H1 (cell line): ENCODE data around the gene ZDHHC19. TPM values are rescaled to one million over a fixed set of nuclear protein-coding genes. Genes with fewer than 3 reads are reported as not detected.

Experiments
- CTCF ChIA-PET: fragments of 300-600 bp; sonication (Branson Sonifier 250); formaldehyde crosslinking; loops from one replicate; lab custom pipeline; 2021; ENCODE audit not compliant: partially characterized antibody; lab: Charles Lee
- POLR2A ChIA-PET: fragments of 300-600 bp; sonication (Branson Sonifier 250); formaldehyde crosslinking; loops from one replicate; lab custom pipeline; 2021; ENCODE audit warnings: inconsistent platforms; ENCODE audit not compliant: partially characterized antibody; lab: Charles Lee
- DNase-seq, 2 experiments: peaks; one replicate each; pipeline versions ENCODE4 v3.0.0 to v3.0.0-alpha.2; 2010 to 2022; ENCODE audit warnings: low spot score in 2 of 2, low read depth in 1 of 2, mixed read lengths in 1 of 2
- FAIRE-seq: peaks from 2 replicates; lab custom pipeline; 2011; peaks lifted over from hg19 to GRCh38; lab: Jason Lieb, UNC
- H2AFZ ChIP-seq: 2 replicates; pipeline ENCODE4 v1.8.1; 2012; ENCODE audit warnings: low read length, inconsistent platforms
- H2AK5ac ChIP-seq: 2 replicates; pipeline ENCODE4 v1.6.1; 2013; ENCODE audit warnings: low read depth, low read length
- H2BK120ac ChIP-seq: replicated peaks from 2 replicates; pipeline ENCODE3; 2013; ENCODE audit warnings: low read depth, low read length, inconsistent platforms
- H2BK12ac ChIP-seq: 2 replicates; pipeline ENCODE4 v1.6.1; 2013; ENCODE audit warnings: low read depth, low read length
- H2BK15ac ChIP-seq: 2 replicates; pipeline ENCODE4 v1.6.1; 2013; ENCODE audit warnings: low read length
- H2BK20ac ChIP-seq: 2 replicates; pipeline ENCODE4 v1.6.1; 2013; ENCODE audit warnings: low read length
- H2BK5ac ChIP-seq: 2 replicates; pipeline ENCODE4 v1.6.1; 2013; ENCODE audit warnings: low read depth, low read length
- H3K14ac ChIP-seq: 2 replicates; pipeline ENCODE4 v1.6.1; 2013; ENCODE audit warnings: inconsistent platforms; ENCODE audit not compliant: insufficient read length
- H3K18ac ChIP-seq: 2 replicates; pipeline ENCODE4 v1.6.1; 2013; ENCODE audit warnings: low read length; ENCODE audit errors: extremely low read depth
- H3K23ac ChIP-seq: 2 replicates; pipeline ENCODE4 v1.6.1; 2013; ENCODE audit warnings: inconsistent platforms; ENCODE audit not compliant: insufficient read length
- H3K23me2 ChIP-seq: 2 replicates; pipeline ENCODE4 v1.6.1; 2013; ENCODE audit warnings: low read depth, low read length
- H3K27ac ChIP-seq: 2 replicates; pipeline ENCODE4 v1.6.1; 2011; ENCODE audit warnings: low read depth, low read length, inconsistent platforms
- H3K27me3 ChIP-seq, 4 experiments: replicated peaks in 1 of 4; 1 replicate in 1 of 4; 2 replicates in 3 of 4; pipeline versions ENCODE4 v1.6.1 to v1.8.1; 2011 to 2013; ENCODE audit warnings: low read length in 3 of 4, mild to moderate bottlenecking in 3 of 4, inconsistent platforms in 2 of 4, mixed read lengths in 2 of 4, moderate library complexity in 1 of 4; ENCODE audit not compliant: control insufficient read depth in 3 of 4, insufficient read depth in 3 of 4; ENCODE audit errors: extremely low read depth in 1 of 4
- H3K36me3 ChIP-seq, 4 experiments: 2 replicates each; pipeline versions ENCODE4 v1.6.1 to v1.8.1; 2011 to 2013; ENCODE audit warnings: mild to moderate bottlenecking in 4 of 4, low read length in 3 of 4, moderate library complexity in 2 of 4, control low read depth in 1 of 4, inconsistent platforms in 1 of 4; ENCODE audit not compliant: insufficient read depth in 4 of 4, control insufficient read depth in 2 of 4
- H3K4ac ChIP-seq: replicated peaks from 2 replicates; pipeline ENCODE3; 2013; ENCODE audit warnings: low read length, low read depth, mixed read lengths, inconsistent platforms; ENCODE audit not compliant: insufficient read length
- H3K4me1 ChIP-seq, 4 experiments: replicated peaks in 1 of 4; 1 replicate in 1 of 4; 2 replicates in 3 of 4; pipeline versions ENCODE4 v1.6.1 to v1.8.1; 2011 to 2013; ENCODE audit warnings: low read length in 3 of 4, inconsistent platforms in 2 of 4, mixed read lengths in 1 of 4; ENCODE audit not compliant: insufficient read depth in 4 of 4, control insufficient read depth in 3 of 4
- H3K4me2 ChIP-seq, 2 experiments: 2 replicates each; pipeline versions ENCODE4 v1.6.1 to v1.8.1; 2011 to 2013; ENCODE audit warnings: low read depth in 2 of 2, low read length in 2 of 2, control low read depth in 1 of 2, inconsistent platforms in 1 of 2, mild to moderate bottlenecking in 1 of 2; ENCODE audit not compliant: insufficient read depth in 1 of 2
- H3K4me3 ChIP-seq, 4 experiments: fragments of 200-600, 300-600 bp in 1 of 4; sonication (generic), shearing (Covaris generic), sonication (Bioruptor Twin) in 1 of 4; 2 replicates each; pipeline versions ENCODE4 v1.5.1 to v1.8.1; 2011 to 2016; ENCODE audit warnings: low read length in 4 of 4, low read depth in 3 of 4, control low read depth in 2 of 4, inconsistent platforms in 2 of 4, mild to moderate bottlenecking in 2 of 4, mixed read lengths in 1 of 4, moderate library complexity in 1 of 4; ENCODE audit not compliant: insufficient read depth in 2 of 4; ENCODE audit errors: extremely low read depth in 1 of 4
- H3K56ac ChIP-seq: replicated peaks from 2 replicates; pipeline ENCODE3; 2013; ENCODE audit warnings: low read depth, mild to moderate bottlenecking, mixed read lengths, low read length, inconsistent platforms; ENCODE audit not compliant: insufficient read length
- H3K79me1 ChIP-seq: 2 replicates; pipeline ENCODE4 v1.6.1; 2013; ENCODE audit warnings: low read depth, low read length, control low read depth
- H3K79me2 ChIP-seq, 2 experiments: 2 replicates each; pipeline versions ENCODE4 v1.6.1 to v1.8.1; 2012 to 2013; ENCODE audit warnings: low read length in 2 of 2, mild to moderate bottlenecking in 2 of 2, inconsistent platforms in 1 of 2; ENCODE audit not compliant: insufficient read depth in 2 of 2, control insufficient read depth in 1 of 2
- H3K9ac ChIP-seq, 4 experiments: replicated peaks in 1 of 4; 1 replicate in 1 of 4; 2 replicates in 3 of 4; pipeline versions ENCODE4 v1.6.1 to v1.8.1; 2011 to 2013; ENCODE audit warnings: low read depth in 3 of 4, low read length in 3 of 4, control low read depth in 2 of 4, mild to moderate bottlenecking in 2 of 4, moderate library complexity in 2 of 4, inconsistent platforms in 1 of 4; ENCODE audit errors: extremely low read depth in 1 of 4
- H3K9me3 ChIP-seq, 2 experiments: 2 replicates each; pipeline versions ENCODE4 v1.6.1 to v1.8.1; 2012 to 2013; ENCODE audit warnings: mild to moderate bottlenecking in 2 of 2, moderate library complexity in 2 of 2, control low read depth in 1 of 2, inconsistent platforms in 1 of 2, low read depth in 1 of 2, low read length in 1 of 2, mixed read lengths in 1 of 2; ENCODE audit not compliant: insufficient read depth in 2 of 2
- H4K20me1 ChIP-seq, 2 experiments: replicated peaks in 1 of 2; 2 replicates each; pipeline versions ENCODE3 to v1.8.1; 2011 to 2013; ENCODE audit warnings: inconsistent platforms in 2 of 2, low read length in 2 of 2, mild to moderate bottlenecking in 1 of 2; ENCODE audit not compliant: insufficient read depth in 2 of 2, control insufficient read depth in 1 of 2
- H4K5ac ChIP-seq: 2 replicates; pipeline ENCODE4 v1.6.1; 2013; ENCODE audit warnings: low read length, low read depth, mixed read lengths, inconsistent platforms; ENCODE audit not compliant: insufficient read length
- H4K8ac ChIP-seq: 2 replicates; pipeline ENCODE4 v1.8.0; 2013; ENCODE audit warnings: mild to moderate bottlenecking, moderate library complexity, low read length, inconsistent platforms; ENCODE audit not compliant: insufficient read depth; ENCODE audit errors: extremely low read depth
- H4K91ac ChIP-seq: replicated peaks from 2 replicates; pipeline ENCODE3; 2013; ENCODE audit warnings: low read length, mixed read lengths, inconsistent platforms; ENCODE audit not compliant: insufficient read length
- BCL11A ChIP-seq, 2 experiments: IDR thresholded peaks; one replicate each; pipeline ENCODE4 v1.6.1; 2011; ENCODE audit warnings: low read depth in 2 of 2, low read length in 2 of 2, mild to moderate bottlenecking in 2 of 2
- CHD2 ChIP-seq: IDR thresholded peaks from 2 replicates; pipeline ENCODE4 v1.6.1; 2012; ENCODE audit warnings: low read length, improper control_type of control experiment
- HDAC6 ChIP-seq: IDR thresholded peaks from one replicate; pipeline ENCODE4 v1.7.1; 2012; ENCODE audit warnings: low read depth, mild to moderate bottlenecking, inconsistent platforms, low read length, moderate library complexity
- JUN ChIP-seq: IDR thresholded peaks from 2 replicates; pipeline ENCODE4 v1.6.1; 2011; ENCODE audit warnings: low read depth, mild to moderate bottlenecking, improper control_type of control experiment, low read length
- KDM5A ChIP-seq: fragments of 200-600 bp; IDR thresholded peaks from 2 replicates; pipeline ENCODE4 v1.7.1; 2012; ENCODE audit warnings: mild to moderate bottlenecking, low read length, inconsistent platforms, mixed read lengths
- RAD21 ChIP-seq, 2 experiments: IDR thresholded peaks in 1 of 2; conservative IDR thresholded peaks in 1 of 2; 2 replicates each; pipeline ENCODE4 v1.6.1; 2011; ENCODE audit warnings: low read depth in 2 of 2, low read length in 2 of 2, improper control_type of control experiment in 1 of 2, inconsistent platforms in 1 of 2, mild to moderate bottlenecking in 1 of 2, moderate library complexity in 1 of 2
- SIX5 ChIP-seq: IDR thresholded peaks from 2 replicates; pipeline ENCODE4 v1.6.1; 2011; ENCODE audit warnings: mild to moderate bottlenecking, low read depth, low read length
- SUZ12 ChIP-seq: fragments of 200-600 bp; sonication (generic); IDR thresholded peaks from 2 replicates; pipeline ENCODE4 v1.6.1; 2012; ENCODE audit warnings: mild to moderate bottlenecking, inconsistent platforms, low read length, moderate library complexity, mixed read lengths
- TCF12 ChIP-seq: IDR thresholded peaks from 2 replicates; pipeline ENCODE4 v1.6.1; 2011; ENCODE audit warnings: low read depth, mild to moderate bottlenecking, low read length
- ZNF274 ChIP-seq: IDR thresholded peaks from 2 replicates; pipeline ENCODE4 v1.7.0; 2012; ENCODE audit warnings: low read length, borderline replicate concordance; ENCODE audit errors: extremely low read depth
- WGBS, 2 experiments: shearing (Covaris generic) in 1 of 2; methylation state at CpG; one replicate each; pipeline versions ENCODE4 v1.1.6 to v1.1.7; 2013 to 2015; ENCODE audit warnings: low lambda C conversion rate in 2 of 2, mixed read lengths in 2 of 2, inconsistent platforms in 1 of 2, low coverage in 1 of 2, missing lambda C conversion rate in 1 of 2; ENCODE audit not compliant: insufficient replicate concordance in 2 of 2, insufficient coverage in 1 of 2, insufficient read length in 1 of 2; ENCODE audit errors: extremely low coverage in 1 of 2, missing lambda C conversion rate in 1 of 2; 5-methylcytosine and 5-hydroxymethylcytosine counted together
- polyA plus RNA-seq, 7 experiments: library from polyadenylated mRNA; depleted of rRNA in 3 of 7; stranded (reverse) in 5 of 7; unstranded in 2 of 7; fragments of >200 nt in 5 of 7; fragments of 200-250 nt in 2 of 7; gene quantifications; 1 replicate in 5 of 7; 2 replicates in 1 of 7; 4 replicates in 1 of 7; pipeline versions ENCODE4 v1.2.1 to v1.2.3, GENCODE V29; 2011 to 2013; ENCODE audit warnings: missing spikeins in 2 of 7, mixed read lengths in 2 of 7
- total RNA-seq: library from RNA; stranded (reverse); fragmentation: NEBNext Ultra II Directional; extraction: Animal tissue kit (Norgen Biotek cat#: 25700); gene quantifications from 2 replicates; pipeline ENCODE4 v1.2.1, GENCODE V29; 2021
- TF ChIP-seq, protein P1 (sequence below): IDR thresholded peaks from 2 replicates; pipeline ENCODE4 v1.6.1; 2012; ENCODE audit warnings: low read length, inconsistent platforms

ZDHHC19 gene
- total and polyA plus RNA-seq, 2 of the 8 experiments (the other 6 are each of a cell fraction or from before 2014, with no cell fraction given): 2.5 to 4.1 TPM

- Histone ChIP-seq H3K4me3 (no peak overlapping the region), H3K4ac (peak overlapping the region; percentile 67), H4K5ac (no peak overlapping the region), H2BK12ac (peak overlapping the region; percentile 75; the same call in 1 of the 2 replicates), H2BK15ac (peak overlapping the region; percentile 50; the same call in 1 of the 2 replicates), H3K27ac (no peak overlapping the region), H2BK120ac (no peak overlapping the region), H3K36me3 (no peaks in the 10 kb centered on the region; a peak in 1 of 8 replicates), H4K91ac (peak overlapping the region; percentile 34), H3K79me1 (no peaks in the 10 kb centered on the region), H3K4me2 (no peak overlapping the region), H3K79me2 (peaks cover 0 to 5% of the 10 kb centered on the region in 2 experiments; a peak in 1 of 4 replicates), H4K8ac (no peak overlapping the region; the same call in 1 of the 2 replicates), H3K23ac (no peak overlapping the region), H3K56ac (peak overlapping the region; percentile 98), H3K23me2 (peaks cover 10% of the 10 kb centered on the region; the same call in 1 of the 2 replicates), H3K9ac (0 out of 7 replicates have a peak overlapping the region, but pooled peaks of 1 of the 4 experiments have one; percentile 7), H3K4me1 (peaks cover 0 to 9% (median 4%) of the 10 kb centered on the region in 4 experiments; a peak in 5 of 7 replicates), H2AFZ (no peak overlapping the region), H2AK5ac (peak overlapping the region; percentile 93; the same call in 1 of the 2 replicates), H2BK5ac (peak overlapping the region; percentile 18; the same call in 1 of the 2 replicates), H3K18ac (no peak overlapping the region), H3K27me3 (no peaks in the 10 kb centered on the region), H2BK20ac (no peak overlapping the region), H3K9me3 (no peaks in the 10 kb centered on the region), H4K20me1 (peaks cover 0 to 7% of the 10 kb centered on the region in 2 experiments), H3K14ac (no peak overlapping the region)
- DNase-seq (no peak), FAIRE-seq (no peak)
- CTCF ChIA-PET: no interaction called here
- 94% methylated on average over 2 of the region's 2 CpGs; no CpG with 5 or more reads in 1 of the 2 experiments for WGBS, 2 experiments
- POLR2A ChIA-PET: no interaction called here
- TF ChIP-seq RAD21 (IDR thresholded peaks at IDR 0.05 in 1 of 2, conservative IDR thresholded peaks at IDR 0.05 in 1 of 2; ENCODE audit: low read depth in 2 of 2, low read length in 2 of 2): no peak
- no peak for TF ChIP-seq SUZ12
- TF ChIP-seq KDM5A: no peak
- TF ChIP-seq, protein P1, sequence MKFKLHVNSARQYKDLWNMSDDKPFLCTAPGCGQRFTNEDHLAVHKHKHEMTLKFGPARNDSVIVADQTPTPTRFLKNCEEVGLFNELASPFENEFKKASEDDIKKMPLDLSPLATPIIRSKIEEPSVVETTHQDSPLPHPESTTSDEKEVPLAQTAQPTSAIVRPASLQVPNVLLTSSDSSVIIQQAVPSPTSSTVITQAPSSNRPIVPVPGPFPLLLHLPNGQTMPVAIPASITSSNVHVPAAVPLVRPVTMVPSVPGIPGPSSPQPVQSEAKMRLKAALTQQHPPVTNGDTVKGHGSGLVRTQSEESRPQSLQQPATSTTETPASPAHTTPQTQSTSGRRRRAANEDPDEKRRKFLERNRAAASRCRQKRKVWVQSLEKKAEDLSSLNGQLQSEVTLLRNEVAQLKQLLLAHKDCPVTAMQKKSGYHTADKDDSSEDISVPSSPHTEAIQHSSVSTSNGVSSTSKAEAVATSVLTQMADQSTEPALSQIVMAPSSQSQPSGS: no peak
- TF ChIP-seq TCF12: no peak
- TF ChIP-seq HDAC6: no peak
- TF ChIP-seq ZNF274: no peak
- no peak for TF ChIP-seq SIX5
- TF ChIP-seq BCL11A (IDR thresholded peaks at IDR 0.05; ENCODE audit: low read depth in 2 of 2, low read length in 2 of 2): no peak
- TF ChIP-seq CHD2: no peak
- TF ChIP-seq JUN: no peak
Observed at GRCh38 chr3:196164576-196164975, 46.6 kb downstream of the ZDHHC19 start.
